Measurements from ENCODE around the gene EBF3. TPM values are rescaled to one million over a fixed set of nuclear protein-coding genes. Genes with fewer than 3 reads are reported as not detected.

EBF3 gene
- total RNA-seq, 1 experiment from 2014 or later = 0.64 TPM

DNA sequence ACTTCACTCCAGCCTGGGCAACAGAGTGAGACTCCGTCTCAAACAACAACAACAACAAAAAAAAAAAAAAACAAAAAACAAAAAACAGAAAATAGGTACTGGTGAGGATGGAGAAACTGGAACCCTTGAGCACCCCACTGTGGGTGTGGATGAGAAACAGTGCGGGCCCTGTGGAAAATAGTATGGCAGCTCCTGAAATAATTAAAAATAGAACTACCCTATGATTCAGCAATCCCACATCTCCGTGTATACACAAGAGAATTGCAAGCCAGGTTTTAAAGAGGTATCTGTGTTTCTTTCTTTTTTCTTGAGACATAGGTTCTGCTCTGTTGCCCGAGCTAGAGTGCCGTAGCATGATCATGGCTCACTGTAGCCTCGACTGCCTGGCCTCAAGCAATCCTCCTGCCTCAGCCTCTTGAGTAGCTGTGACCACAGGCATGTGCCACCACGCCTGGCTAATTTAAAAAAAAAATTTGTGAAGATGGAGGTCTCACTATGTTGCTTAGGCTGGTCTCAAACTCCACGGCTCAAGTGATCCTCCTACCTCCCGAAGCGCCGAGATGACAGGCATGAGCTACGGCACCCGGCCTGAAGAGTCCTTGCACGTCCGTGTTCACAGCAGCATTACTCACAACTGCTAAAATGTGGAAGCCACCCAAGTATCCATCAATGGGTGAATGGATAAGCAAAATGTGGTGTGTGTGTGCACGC, 39.5 kb downstream of the EBF3 start:
- H3K27me3 ChIP-seq (ENCODE audit: control insufficient read depth, insufficient read depth, low read length) = no peaks in the 10 kb centered on the region
- H3K4me1 ChIP-seq (ENCODE audit: control insufficient read depth, insufficient read depth, low read length) = no peaks in the 10 kb centered on the region
- in situ Hi-C loops (cut with HindIII; ENCODE audit: low pct_unique_long_range_greater_than_20kb, low sequenced_read_pairs) (no loop called here), intact Hi-C loops (cut with micrococcal nuclease; ENCODE audit: unreplicated experiment) (no loop called here)
- BruUV-seq (replicated peaks) = no TSS peak
- ATAC-seq (no peak), DNase-seq (ENCODE audit: low read depth, low spot score) (no peak)
- CTCF ChIA-PET = no interaction called here
- no peak overlapping the region for H3K4me3 ChIP-seq (ENCODE audit: low read depth in 2 of 2, low read length in 2 of 2)
- no peaks in the 10 kb centered on the region for H3K9me3 ChIP-seq (ENCODE audit: control insufficient read depth, insufficient read depth, low read depth, low read length)
- POLR2A ChIA-PET = no interaction called here
- no peak overlapping the region for H3K27ac ChIP-seq (ENCODE audit: low read length)
- no peaks in the 10 kb centered on the region for H3K36me3 ChIP-seq (ENCODE audit: control insufficient read depth, insufficient read depth, low read length)
- TF ChIP-seq SIN3A (IDR thresholded peaks at IDR 0.05; ENCODE audit: borderline replicate concordance, insufficient read depth, low read depth, low read length) = no peak
- TF ChIP-seq, protein P1, sequence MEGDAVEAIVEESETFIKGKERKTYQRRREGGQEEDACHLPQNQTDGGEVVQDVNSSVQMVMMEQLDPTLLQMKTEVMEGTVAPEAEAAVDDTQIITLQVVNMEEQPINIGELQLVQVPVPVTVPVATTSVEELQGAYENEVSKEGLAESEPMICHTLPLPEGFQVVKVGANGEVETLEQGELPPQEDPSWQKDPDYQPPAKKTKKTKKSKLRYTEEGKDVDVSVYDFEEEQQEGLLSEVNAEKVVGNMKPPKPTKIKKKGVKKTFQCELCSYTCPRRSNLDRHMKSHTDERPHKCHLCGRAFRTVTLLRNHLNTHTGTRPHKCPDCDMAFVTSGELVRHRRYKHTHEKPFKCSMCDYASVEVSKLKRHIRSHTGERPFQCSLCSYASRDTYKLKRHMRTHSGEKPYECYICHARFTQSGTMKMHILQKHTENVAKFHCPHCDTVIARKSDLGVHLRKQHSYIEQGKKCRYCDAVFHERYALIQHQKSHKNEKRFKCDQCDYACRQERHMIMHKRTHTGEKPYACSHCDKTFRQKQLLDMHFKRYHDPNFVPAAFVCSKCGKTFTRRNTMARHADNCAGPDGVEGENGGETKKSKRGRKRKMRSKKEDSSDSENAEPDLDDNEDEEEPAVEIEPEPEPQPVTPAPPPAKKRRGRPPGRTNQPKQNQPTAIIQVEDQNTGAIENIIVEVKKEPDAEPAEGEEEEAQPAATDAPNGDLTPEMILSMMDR (IDR thresholded peaks at IDR 0.05) = no peak
- TF ChIP-seq POLR2AphosphoS5 (IDR thresholded peaks at IDR 0.05; ENCODE audit: low read depth, low read length) = no peak
- no peak for TF ChIP-seq TCF7L2 (IDR thresholded peaks at IDR 0.05; ENCODE audit: low read depth, low read length)
- TF ChIP-seq, protein P2, sequence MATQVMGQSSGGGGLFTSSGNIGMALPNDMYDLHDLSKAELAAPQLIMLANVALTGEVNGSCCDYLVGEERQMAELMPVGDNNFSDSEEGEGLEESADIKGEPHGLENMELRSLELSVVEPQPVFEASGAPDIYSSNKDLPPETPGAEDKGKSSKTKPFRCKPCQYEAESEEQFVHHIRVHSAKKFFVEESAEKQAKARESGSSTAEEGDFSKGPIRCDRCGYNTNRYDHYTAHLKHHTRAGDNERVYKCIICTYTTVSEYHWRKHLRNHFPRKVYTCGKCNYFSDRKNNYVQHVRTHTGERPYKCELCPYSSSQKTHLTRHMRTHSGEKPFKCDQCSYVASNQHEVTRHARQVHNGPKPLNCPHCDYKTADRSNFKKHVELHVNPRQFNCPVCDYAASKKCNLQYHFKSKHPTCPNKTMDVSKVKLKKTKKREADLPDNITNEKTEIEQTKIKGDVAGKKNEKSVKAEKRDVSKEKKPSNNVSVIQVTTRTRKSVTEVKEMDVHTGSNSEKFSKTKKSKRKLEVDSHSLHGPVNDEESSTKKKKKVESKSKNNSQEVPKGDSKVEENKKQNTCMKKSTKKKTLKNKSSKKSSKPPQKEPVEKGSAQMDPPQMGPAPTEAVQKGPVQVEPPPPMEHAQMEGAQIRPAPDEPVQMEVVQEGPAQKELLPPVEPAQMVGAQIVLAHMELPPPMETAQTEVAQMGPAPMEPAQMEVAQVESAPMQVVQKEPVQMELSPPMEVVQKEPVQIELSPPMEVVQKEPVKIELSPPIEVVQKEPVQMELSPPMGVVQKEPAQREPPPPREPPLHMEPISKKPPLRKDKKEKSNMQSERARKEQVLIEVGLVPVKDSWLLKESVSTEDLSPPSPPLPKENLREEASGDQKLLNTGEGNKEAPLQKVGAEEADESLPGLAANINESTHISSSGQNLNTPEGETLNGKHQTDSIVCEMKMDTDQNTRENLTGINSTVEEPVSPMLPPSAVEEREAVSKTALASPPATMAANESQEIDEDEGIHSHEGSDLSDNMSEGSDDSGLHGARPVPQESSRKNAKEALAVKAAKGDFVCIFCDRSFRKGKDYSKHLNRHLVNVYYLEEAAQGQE (IDR thresholded peaks at IDR 0.05; ENCODE audit: insufficient read depth in 1 of 2, low read depth in 2 of 2, low read length in 1 of 2) = no peak

DNA sequence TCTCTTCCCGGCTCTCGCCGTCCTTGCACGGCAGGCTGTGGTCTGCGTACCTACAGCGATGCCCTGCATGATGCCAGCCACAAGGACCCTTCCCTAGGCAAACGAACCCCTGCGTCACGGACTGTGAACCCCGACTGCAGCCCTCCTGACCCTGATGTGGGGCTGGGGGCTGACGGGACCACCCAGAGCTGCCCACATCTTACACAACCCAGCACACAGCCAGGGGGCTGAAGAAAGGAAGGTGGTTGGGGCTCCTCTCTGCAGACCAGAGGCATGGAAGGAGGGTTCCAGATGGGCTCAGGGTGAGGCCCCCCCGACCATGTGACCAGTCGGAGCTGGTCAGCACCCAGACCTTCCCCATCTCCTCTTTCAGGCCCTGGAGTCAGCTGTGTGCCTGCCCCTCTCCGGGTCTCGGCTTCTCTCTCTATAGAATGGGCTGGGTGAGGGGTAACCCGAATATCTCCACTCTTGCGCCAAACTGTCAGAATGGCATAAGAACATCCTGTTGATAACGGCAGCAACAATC, 41.4 kb downstream of the EBF3 start:
- Histone ChIP-seq H3K27me3 (ENCODE audit: control insufficient read depth, insufficient read depth, low read length) (no peaks in the 10 kb centered on the region), H3K27ac (ENCODE audit: low read length) (no peak overlapping the region), H3K4me1 (ENCODE audit: control insufficient read depth, insufficient read depth, low read length) (no peaks in the 10 kb centered on the region), H3K36me3 (ENCODE audit: control insufficient read depth, insufficient read depth, low read length) (no peaks in the 10 kb centered on the region), H3K4me3 (ENCODE audit: low read depth in 2 of 2, low read length in 2 of 2) (no peak overlapping the region), H3K9me3 (ENCODE audit: control insufficient read depth, insufficient read depth, low read depth, low read length) (no peaks in the 10 kb centered on the region)
- ChIA-PET POLR2A (no interaction called here), CTCF (no interaction called here)
- ATAC-seq (no peak), DNase-seq (ENCODE audit: low read depth, low spot score) (no peak)
- in situ Hi-C loops (cut with HindIII; ENCODE audit: low pct_unique_long_range_greater_than_20kb, low sequenced_read_pairs) = no loop called here
- no TSS peak for BruUV-seq (replicated peaks)
- intact Hi-C loops (cut with micrococcal nuclease; ENCODE audit: unreplicated experiment) = no loop called here
- TF ChIP-seq TCF7L2 (IDR thresholded peaks at IDR 0.05; ENCODE audit: low read depth, low read length) (no peak), POLR2AphosphoS5 (IDR thresholded peaks at IDR 0.05; ENCODE audit: low read depth, low read length) (no peak), SIN3A (IDR thresholded peaks at IDR 0.05; ENCODE audit: borderline replicate concordance, insufficient read depth, low read depth, low read length) (no peak)
- TF ChIP-seq, protein P1 (IDR thresholded peaks at IDR 0.05) = no peak
- TF ChIP-seq, protein P2 (IDR thresholded peaks at IDR 0.05; ENCODE audit: insufficient read depth in 1 of 2, low read depth in 2 of 2, low read length in 1 of 2) = no peak
